ENCODE data around the gene NPEPPS. TPM values are rescaled to one million over a fixed set of nuclear protein-coding genes. Genes with fewer than 3 reads are reported as not detected.

Gene NPEPPS
- total RNA-seq, 1 donor from 2014 or later, result 110 TPM

- DNase-seq, result no peak
- H3K4me1 Mint-ChIP-seq, result no peaks in the 10 kb centered on the region
- H3K27me3 Mint-ChIP-seq, result no peaks in the 10 kb centered on the region
- peaks cover 19% of the 10 kb centered on the region for H3K36me3 Mint-ChIP-seq (ENCODE audit: low read depth)
- H3K9me3 Mint-ChIP-seq, result no peaks in the 10 kb centered on the region
- intact Hi-C loops (cut with micrococcal nuclease), result no loop called here
- H3K4me3 Mint-ChIP-seq, result no peak overlapping the region
- no peak overlapping the region for H3K27ac Mint-ChIP-seq
Measured at GRCh38 chr17:47628014-47628566, 97.2 kb downstream of the NPEPPS start.

- Mint-ChIP-seq H3K36me3 (ENCODE audit: low read depth) (peaks cover 12% of the 10 kb centered on the region), H3K27me3 (no peaks in the 10 kb centered on the region), H3K27ac (no peak overlapping the region), H3K4me3 (no peak overlapping the region), H3K9me3 (no peaks in the 10 kb centered on the region), H3K4me1 (no peaks in the 10 kb centered on the region)
- no peak for DNase-seq
- intact Hi-C loops (cut with micrococcal nuclease), result no loop called here
Measured at GRCh38 chr17:47629826-47630225, 98.9 kb downstream of the NPEPPS start.

GRCh38 chr17:47630614-47631013 lies 99.7 kb downstream of the NPEPPS start:
- Mint-ChIP-seq H3K9me3 (no peaks in the 10 kb centered on the region), H3K27me3 (no peaks in the 10 kb centered on the region), H3K4me3 (no peak overlapping the region), H3K36me3 (ENCODE audit: low read depth) (peaks cover 9% of the 10 kb centered on the region), H3K27ac (no peak overlapping the region), H3K4me1 (no peaks in the 10 kb centered on the region)
- intact Hi-C loops (cut with micrococcal nuclease), result no loop called here
- no peak for DNase-seq

GRCh38 chr17:47632991-47633390 lies 102.1 kb downstream of the NPEPPS start:
- DNase-seq, result no peak
- intact Hi-C loops (cut with micrococcal nuclease), result no loop called here
- H3K9me3 Mint-ChIP-seq, result no peaks in the 10 kb centered on the region
- no peaks in the 10 kb centered on the region for H3K27me3 Mint-ChIP-seq
- peaks cover 12% of the 10 kb centered on the region for H3K36me3 Mint-ChIP-seq (ENCODE audit: low read depth)
- no peak overlapping the region for H3K27ac Mint-ChIP-seq
- no peak overlapping the region for H3K4me3 Mint-ChIP-seq
- peaks cover 7% of the 10 kb centered on the region for H3K4me1 Mint-ChIP-seq

GRCh38 chr17:47633996-47634395 lies 103.1 kb downstream of the NPEPPS start:
- H3K27ac Mint-ChIP-seq, result no peak overlapping the region
- H3K27me3 Mint-ChIP-seq, result no peaks in the 10 kb centered on the region
- no peak overlapping the region for H3K4me3 Mint-ChIP-seq
- H3K9me3 Mint-ChIP-seq, result no peaks in the 10 kb centered on the region
- peaks cover 13% of the 10 kb centered on the region for H3K36me3 Mint-ChIP-seq (ENCODE audit: low read depth)
- intact Hi-C loops (cut with micrococcal nuclease), result no loop called here
- DNase-seq, result no peak
- peaks cover 7% of the 10 kb centered on the region for H3K4me1 Mint-ChIP-seq

- no peak overlapping the region for H3K4me3 Mint-ChIP-seq
- H3K9me3 Mint-ChIP-seq, result no peaks in the 10 kb centered on the region
- H3K36me3 Mint-ChIP-seq (ENCODE audit: low read depth), result peaks cover 13% of the 10 kb centered on the region
- no peaks in the 10 kb centered on the region for H3K27me3 Mint-ChIP-seq
- H3K27ac Mint-ChIP-seq, result no peak overlapping the region
- intact Hi-C loops (cut with micrococcal nuclease), result no loop called here
- peaks cover 7% of the 10 kb centered on the region for H3K4me1 Mint-ChIP-seq
- DNase-seq, result no peak
Measured at GRCh38 chr17:47634870-47635269, 104.0 kb downstream of the NPEPPS start.

GRCh38 chr17:47635734-47636133 lies 104.8 kb downstream of the NPEPPS start:
- intact Hi-C loops (cut with micrococcal nuclease), result no loop called here
- no peak for DNase-seq
- H3K27me3 Mint-ChIP-seq, result no peaks in the 10 kb centered on the region
- H3K4me1 Mint-ChIP-seq, result peaks cover 7% of the 10 kb centered on the region
- no peak overlapping the region for H3K4me3 Mint-ChIP-seq
- no peak overlapping the region for H3K27ac Mint-ChIP-seq
- no peaks in the 10 kb centered on the region for H3K9me3 Mint-ChIP-seq
- H3K36me3 Mint-ChIP-seq (ENCODE audit: low read depth), result peaks cover 13% of the 10 kb centered on the region

- DNase-seq, result no peak
- no peak overlapping the region for H3K27ac Mint-ChIP-seq
- H3K4me3 Mint-ChIP-seq, result peak overlapping the region; percentile 19
- intact Hi-C loops (cut with micrococcal nuclease), result no loop called here
- H3K27me3 Mint-ChIP-seq, result no peaks in the 10 kb centered on the region
- H3K9me3 Mint-ChIP-seq, result no peaks in the 10 kb centered on the region
- peaks cover 7% of the 10 kb centered on the region for H3K4me1 Mint-ChIP-seq
- peaks cover 10% of the 10 kb centered on the region for H3K36me3 Mint-ChIP-seq (ENCODE audit: low read depth)
Measured at GRCh38 chr17:47636273-47637030, 105.5 kb downstream of the NPEPPS start.

- H3K27me3 Mint-ChIP-seq, result no peaks in the 10 kb centered on the region
- H3K36me3 Mint-ChIP-seq (ENCODE audit: low read depth), result peaks cover 10% of the 10 kb centered on the region
- H3K27ac Mint-ChIP-seq, result no peak overlapping the region
- no peaks in the 10 kb centered on the region for H3K9me3 Mint-ChIP-seq
- H3K4me1 Mint-ChIP-seq, result peaks cover 7% of the 10 kb centered on the region
- intact Hi-C loops (cut with micrococcal nuclease), result no loop called here
- DNase-seq, result no peak
- no peak overlapping the region for H3K4me3 Mint-ChIP-seq
Measured at GRCh38 chr17:47638903-47639302, 108.0 kb downstream of the NPEPPS start.

GRCh38 chr17:47640076-47640475 lies 109.2 kb downstream of the NPEPPS start:
- no peak overlapping the region for H3K4me3 Mint-ChIP-seq
- H3K27me3 Mint-ChIP-seq, result no peaks in the 10 kb centered on the region
- intact Hi-C loops (cut with micrococcal nuclease), result no loop called here

GRCh38 chr17:47641202-47641601 lies 110.3 kb downstream of the NPEPPS start:
- Mint-ChIP-seq H3K36me3 (ENCODE audit: low read depth) (peaks cover 10% of the 10 kb centered on the region), H3K4me3 (no peak overlapping the region), H3K27ac (no peak overlapping the region), H3K4me1 (peaks cover 8% of the 10 kb centered on the region), H3K27me3 (no peaks in the 10 kb centered on the region), H3K9me3 (no peaks in the 10 kb centered on the region)
- intact Hi-C loops (cut with micrococcal nuclease), result no loop called here
- DNase-seq, result no peak

More at GRCh38 chr17:47640076-47640475, 109.2 kb downstream of the NPEPPS start:
- no peak for DNase-seq
- Mint-ChIP-seq H3K36me3 (ENCODE audit: low read depth) (peaks cover 10% of the 10 kb centered on the region), H3K9me3 (no peaks in the 10 kb centered on the region), H3K4me1 (peaks cover 10% of the 10 kb centered on the region), H3K27ac (no peak overlapping the region)

GRCh38 chr17:47643116-47643515 lies 112.2 kb downstream of the NPEPPS start:
- peaks cover 9% of the 10 kb centered on the region for H3K4me1 Mint-ChIP-seq
- intact Hi-C loops (cut with micrococcal nuclease), result no loop called here
- DNase-seq, result no peak
- no peak overlapping the region for H3K27ac Mint-ChIP-seq
- no peak overlapping the region for H3K4me3 Mint-ChIP-seq
- H3K36me3 Mint-ChIP-seq (ENCODE audit: low read depth), result peaks cover 5% of the 10 kb centered on the region
- no peaks in the 10 kb centered on the region for H3K9me3 Mint-ChIP-seq
- H3K27me3 Mint-ChIP-seq, result no peaks in the 10 kb centered on the region

GRCh38 chr17:47644324-47644723 lies 113.4 kb downstream of the NPEPPS start:
- H3K27ac Mint-ChIP-seq, result no peak overlapping the region
- DNase-seq, result no peak
- H3K4me3 Mint-ChIP-seq, result no peak overlapping the region
- peaks cover 3% of the 10 kb centered on the region for H3K36me3 Mint-ChIP-seq (ENCODE audit: low read depth)
- intact Hi-C loops (cut with micrococcal nuclease), result no loop called here
- no peaks in the 10 kb centered on the region for H3K27me3 Mint-ChIP-seq
- H3K4me1 Mint-ChIP-seq, result peaks cover 15% of the 10 kb centered on the region
- H3K9me3 Mint-ChIP-seq, result no peaks in the 10 kb centered on the region

GRCh38 chr17:47649153-47649971 lies 118.5 kb downstream of the NPEPPS start, which contains the start of gene KPNB1:
TSS of gene KPNB1 (plus strand) at chr17:47649919. CDS start at chr17:47650245, 326 bp downstream.
- peak within 1 kb of the TSS; percentile 92 for H3K4me3 Mint-ChIP-seq
- H3K36me3 Mint-ChIP-seq (ENCODE audit: low read depth), result peaks cover 38% of the 10 kb centered on the region
- intact Hi-C loops (cut with micrococcal nuclease), result no loop called here

More at GRCh38 chr17:47649153-47649971, 118.5 kb downstream of the NPEPPS start, which contains the start of gene KPNB1:
- H3K27ac Mint-ChIP-seq, result peak within 1 kb of the TSS; percentile 99
- DNase-seq, result peak; percentile 99
- H3K9me3 Mint-ChIP-seq, result no peaks in the 10 kb centered on the region
- no peaks in the 10 kb centered on the region for H3K27me3 Mint-ChIP-seq
- peaks cover 41% of the 10 kb centered on the region for H3K4me1 Mint-ChIP-seq
